ENCODE results near the gene RASAL3.
"Not testable (repeated sequence)": the region's sequence is repeated elsewhere in the genome, so short reads cannot be mapped to it uniquely, and the experiment has no call there.

The RASAL3 gene

GRCh38 chr19:15487038-15487437, 22.7 kb upstream of the RASAL3 start:
- ChIA-PET POLR2A (no interaction called here), CTCF (no interaction called here)
- DNase-seq (ENCODE audit: extremely low spot score) = no peak
- TF ChIP-seq CTCF (IDR thresholded peaks at IDR 0.05; ENCODE audit: control extremely low read depth, extremely low read depth, low read depth, missing control alignments) = no peak

- POLR2A ChIA-PET; CTCF ChIA-PET; DNase-seq (ENCODE audit: extremely low spot score): not testable (repeated sequence)
These were observed 21.4 kb upstream of the RASAL3 start for GRCh38 chr19:15485768-15486167.

- POLR2A ChIA-PET; DNase-seq (ENCODE audit: extremely low spot score): not testable (repeated sequence)
- CTCF ChIA-PET = interaction anchor here (1.4 kb wide), 1 partner anchor 63 kb away, joined by 3 read pairs; the partner anchor contains the start of gene AKAP8L
These were observed 16.7 kb upstream of the RASAL3 start for GRCh38 chr19:15480996-15481395.

GRCh38 chr19:15479391-15480345, 15.3 kb upstream of the RASAL3 start, which contains the start of gene PGLYRP2:
PGLYRP2 (minus strand) TSS chr19:15479501; CDS start chr19:15479371, 130 bp downstream.
- TF ChIP-seq CTCF (IDR thresholded peaks at IDR 0.05; ENCODE audit: control extremely low read depth, extremely low read depth, low read depth, missing control alignments) = peak; percentile 25
- no peak for DNase-seq (ENCODE audit: extremely low spot score)
- ChIA-PET CTCF (interaction anchor here (0.8 to 2.5 kb wide), 5 partner anchors 13 to 387 kb away, joined by 3 to 6 read pairs (median 3); partner anchors contain the start of gene AKAP8L), POLR2A (no interaction called here)

- TF ChIP-seq CTCF (IDR thresholded peaks at IDR 0.05; ENCODE audit: control extremely low read depth, extremely low read depth, low read depth, missing control alignments) = no peak
- ChIA-PET POLR2A (no interaction called here), CTCF (no interaction called here)
- DNase-seq (ENCODE audit: extremely low spot score) = no peak
These were observed 12.0 kb upstream of the RASAL3 start for GRCh38 chr19:15476325-15476724.

- CTCF ChIA-PET = interaction anchor here (0.9 to 1.8 kb wide), 3 partner anchors 12 to 76 kb away, joined by 3 to 4 read pairs (median 3); partner anchors contain the start of gene AKAP8L
- no peak for TF ChIP-seq CTCF (IDR thresholded peaks at IDR 0.05; ENCODE audit: control extremely low read depth, extremely low read depth, low read depth, missing control alignments)
- DNase-seq (ENCODE audit: extremely low spot score) = no peak
- POLR2A ChIA-PET = no interaction called here
These were observed 11.3 kb upstream of the RASAL3 start for GRCh38 chr19:15475611-15476010.

- ChIA-PET POLR2A (no interaction called here), CTCF (interaction anchor here (0.9 to 1.8 kb wide), 3 partner anchors 12 to 77 kb away, joined by 3 to 4 read pairs (median 3); partner anchors contain the start of gene AKAP8L)
- DNase-seq (ENCODE audit: extremely low spot score) = no peak
- no peak for TF ChIP-seq CTCF (IDR thresholded peaks at IDR 0.05; ENCODE audit: control extremely low read depth, extremely low read depth, low read depth, missing control alignments)
These were observed 10.8 kb upstream of the RASAL3 start for GRCh38 chr19:15475169-15475568.

GRCh38 chr19:15473821-15474220, 9.5 kb upstream of the RASAL3 start:
- CTCF ChIA-PET = interaction anchor here (1.8 kb wide), 1 partner anchor 10 kb away, joined by 4 read pairs; no protein-coding TSS in a partner anchor
- POLR2A ChIA-PET; DNase-seq (ENCODE audit: extremely low spot score): not testable (repeated sequence)
